Measurements from ENCODE around the gene LSG1. TPM values are rescaled to one million over a fixed set of nuclear protein-coding genes. Genes with fewer than 3 reads are reported as not detected.

Gene LSG1
- 51.0 and 52.9 TPM in 2 replicates for total RNA-seq
- long read RNA-seq, transcript LSG1-201 (14 exons, 3,572 nt), result major isoform, 104 of 276 reads
- long read RNA-seq, partial matches to known transcripts, result 149 of 276 reads
- long read RNA-seq, other reads (novel, unspliced or antisense), result 22 of 276 reads

- no peak for TF ChIP-seq CTCF (IDR thresholded peaks at IDR 0.05; ENCODE audit: unreplicated experiment)
- H3K27ac Mint-ChIP-seq, result peak within 1 kb of the TSS; percentile 99
- H3K4me1 Mint-ChIP-seq (ENCODE audit: low read depth), result peaks cover 15% of the 10 kb centered on the region
- DNase-seq (ENCODE audit: low spot score, unreplicated experiment), result peak; percentile 78
- H3K4me3 Mint-ChIP-seq (ENCODE audit: low read depth), result peak within 1 kb of the TSS; percentile 94
- peaks cover 25% of the 10 kb centered on the region for H3K27me3 Mint-ChIP-seq
- peaks cover 5% of the 10 kb centered on the region for H3K36me3 Mint-ChIP-seq (ENCODE audit: insufficient read depth)
- H3K9me3 Mint-ChIP-seq (ENCODE audit: low read depth), result no peaks in the 10 kb centered on the region
Observed at GRCh38 chr3:194671900-194672808, at the start of gene LSG1. Gene LSG1 (minus strand): TSS chr3:194672191. CDS start chr3:194672162, 29 bp downstream.

DNA sequence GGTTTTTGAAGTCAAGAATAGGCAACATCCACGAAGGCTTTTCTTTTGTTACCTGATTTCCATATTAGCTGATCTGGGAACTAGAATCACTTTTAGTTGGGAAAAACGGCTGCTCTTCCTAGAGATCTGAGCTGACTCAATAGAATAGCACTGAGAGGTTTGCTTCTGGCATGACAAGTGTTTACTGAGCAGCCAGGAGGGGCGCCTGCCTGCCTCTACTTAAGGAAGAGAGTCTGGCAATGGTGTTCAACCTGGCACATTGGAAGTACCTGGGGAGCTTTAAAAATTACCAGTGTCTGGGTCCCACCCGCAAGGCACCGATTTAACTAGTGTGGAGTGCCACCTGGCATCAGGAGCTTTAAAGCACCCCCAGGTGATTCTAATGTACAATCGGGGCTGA, 48.1 kb upstream of the LSG1 start:
- Mint-ChIP-seq H3K36me3 (ENCODE audit: insufficient read depth) (no peaks in the 10 kb centered on the region), H3K4me3 (ENCODE audit: low read depth) (no peak overlapping the region), H3K4me1 (ENCODE audit: low read depth) (peaks cover 4% of the 10 kb centered on the region), H3K9me3 (ENCODE audit: low read depth) (no peaks in the 10 kb centered on the region), H3K27ac (no peak overlapping the region), H3K27me3 (peaks cover 14% of the 10 kb centered on the region)
- DNase-seq (ENCODE audit: low spot score, unreplicated experiment), result no peak
- TF ChIP-seq CTCF (IDR thresholded peaks at IDR 0.05; ENCODE audit: unreplicated experiment), result no peak

- DNase-seq (ENCODE audit: low spot score, unreplicated experiment), result no peak
- no peak for TF ChIP-seq CTCF (IDR thresholded peaks at IDR 0.05; ENCODE audit: unreplicated experiment)
- H3K36me3 Mint-ChIP-seq (ENCODE audit: insufficient read depth), result no peaks in the 10 kb centered on the region
- H3K4me1 Mint-ChIP-seq (ENCODE audit: low read depth), result peaks cover 4% of the 10 kb centered on the region
- no peak overlapping the region for H3K4me3 Mint-ChIP-seq (ENCODE audit: low read depth)
- peaks cover 6% of the 10 kb centered on the region for H3K27me3 Mint-ChIP-seq
- no peaks in the 10 kb centered on the region for H3K9me3 Mint-ChIP-seq (ENCODE audit: low read depth)
- H3K27ac Mint-ChIP-seq, result no peak overlapping the region
Observed at GRCh38 chr3:194718079-194718478, 46.1 kb upstream of the LSG1 start.

- H3K27me3 Mint-ChIP-seq, result peaks cover 4% of the 10 kb centered on the region
Observed at GRCh38 chr3:194715022-194715800, 43.2 kb upstream of the LSG1 start.

More at GRCh38 chr3:194715022-194715800, 43.2 kb upstream of the LSG1 start:
- no peak for DNase-seq (ENCODE audit: low spot score, unreplicated experiment)
- no peak for TF ChIP-seq CTCF (IDR thresholded peaks at IDR 0.05; ENCODE audit: unreplicated experiment)
- H3K9me3 Mint-ChIP-seq (ENCODE audit: low read depth), result no peaks in the 10 kb centered on the region
- no peak overlapping the region for H3K27ac Mint-ChIP-seq
- H3K4me3 Mint-ChIP-seq (ENCODE audit: low read depth), result no peak overlapping the region
- H3K36me3 Mint-ChIP-seq (ENCODE audit: insufficient read depth), result no peaks in the 10 kb centered on the region
- H3K4me1 Mint-ChIP-seq (ENCODE audit: low read depth), result peaks cover 1% of the 10 kb centered on the region

All from progenitor cell of endocrine pancreas (in vitro differentiated cells).